Fibroblast of mammary gland (primary cell): ENCODE results near the gene CACNA1S.

Experiments used
- DNase-seq: peaks from one replicate; pipeline ENCODE4 v3.0.0-alpha.2; 2010; ENCODE audit warnings: low read depth
- H3K4me3 ChIP-seq: 2 replicates; pipeline ENCODE4 v1.5.1; 2011; ENCODE audit warnings: low read depth, mild to moderate bottlenecking, low read length, moderate library complexity; ENCODE audit not compliant: control insufficient read depth
- TF ChIP-seq, protein P1 (sequence below): conservative IDR thresholded peaks from 2 replicates; pipeline ENCODE4 v1.5.1; 2011; ENCODE audit warnings: low read depth, low read length, inconsistent platforms; ENCODE audit not compliant: control insufficient read depth, insufficient read depth

Gene CACNA1S

DNA sequence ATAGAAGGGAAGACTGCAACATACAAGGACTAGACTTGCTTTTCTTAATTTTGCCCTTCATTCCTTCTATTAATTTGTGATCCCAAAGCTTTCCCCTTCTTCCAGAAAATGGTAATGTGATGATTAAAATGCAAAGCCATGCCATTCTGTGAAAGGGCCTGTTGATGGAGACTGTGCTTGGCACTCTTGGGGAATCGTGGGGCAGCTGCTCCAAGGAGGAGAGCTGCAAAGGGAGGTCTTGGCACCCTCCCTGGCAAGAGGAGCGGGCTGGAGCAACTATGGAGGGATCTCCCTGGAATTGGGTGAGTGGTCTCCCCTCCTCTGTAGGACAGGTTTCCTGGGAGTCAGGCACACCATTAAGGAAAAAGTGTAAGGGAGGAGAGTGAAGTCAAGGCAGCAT is 16.6 kb downstream of the CACNA1S start:
- TF ChIP-seq, protein P1, sequence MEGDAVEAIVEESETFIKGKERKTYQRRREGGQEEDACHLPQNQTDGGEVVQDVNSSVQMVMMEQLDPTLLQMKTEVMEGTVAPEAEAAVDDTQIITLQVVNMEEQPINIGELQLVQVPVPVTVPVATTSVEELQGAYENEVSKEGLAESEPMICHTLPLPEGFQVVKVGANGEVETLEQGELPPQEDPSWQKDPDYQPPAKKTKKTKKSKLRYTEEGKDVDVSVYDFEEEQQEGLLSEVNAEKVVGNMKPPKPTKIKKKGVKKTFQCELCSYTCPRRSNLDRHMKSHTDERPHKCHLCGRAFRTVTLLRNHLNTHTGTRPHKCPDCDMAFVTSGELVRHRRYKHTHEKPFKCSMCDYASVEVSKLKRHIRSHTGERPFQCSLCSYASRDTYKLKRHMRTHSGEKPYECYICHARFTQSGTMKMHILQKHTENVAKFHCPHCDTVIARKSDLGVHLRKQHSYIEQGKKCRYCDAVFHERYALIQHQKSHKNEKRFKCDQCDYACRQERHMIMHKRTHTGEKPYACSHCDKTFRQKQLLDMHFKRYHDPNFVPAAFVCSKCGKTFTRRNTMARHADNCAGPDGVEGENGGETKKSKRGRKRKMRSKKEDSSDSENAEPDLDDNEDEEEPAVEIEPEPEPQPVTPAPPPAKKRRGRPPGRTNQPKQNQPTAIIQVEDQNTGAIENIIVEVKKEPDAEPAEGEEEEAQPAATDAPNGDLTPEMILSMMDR = no peak
- no peak for DNase-seq
- no peak overlapping the region for H3K4me3 ChIP-seq

DNA sequence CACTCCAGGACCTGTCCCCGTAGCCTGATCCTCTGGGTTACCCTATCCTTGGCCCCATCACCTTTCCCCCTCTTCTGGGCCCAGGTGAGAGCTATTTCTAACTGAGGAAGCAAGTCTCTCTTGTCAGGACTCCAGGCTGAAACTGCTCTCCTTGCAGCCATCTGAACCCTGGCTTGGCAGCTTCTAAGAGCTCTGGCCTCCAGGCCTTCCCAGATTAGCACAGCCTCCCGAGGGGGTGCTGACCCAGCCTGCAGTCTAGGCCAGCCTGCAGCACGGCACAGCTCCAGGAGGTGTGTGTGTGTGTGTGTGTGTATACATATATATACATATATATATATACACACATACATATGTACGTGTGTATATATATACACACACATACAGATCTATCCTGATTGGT is 17.4 kb downstream of the CACNA1S start:
- H3K4me3 ChIP-seq = no peak overlapping the region
- TF ChIP-seq, protein P1 = no peak
- DNase-seq = no peak

DNA sequence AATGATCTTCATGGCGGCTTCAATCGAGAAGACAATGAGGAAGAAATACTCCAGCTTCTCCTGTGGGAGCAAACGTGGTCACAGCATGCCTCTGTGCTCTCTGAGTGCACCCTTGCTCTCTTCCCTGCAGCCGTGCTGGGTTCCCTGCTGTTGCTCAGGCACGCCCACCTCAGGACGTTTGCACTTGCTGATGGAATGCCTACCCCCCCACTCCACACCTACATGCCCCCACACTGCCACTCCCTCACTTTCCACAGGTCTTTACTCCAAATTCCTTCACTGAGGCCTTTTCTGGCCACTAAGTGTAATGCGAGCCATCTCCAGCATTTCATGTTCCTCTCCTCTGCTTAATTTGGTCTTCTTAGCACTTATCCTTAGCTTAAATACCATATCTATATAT is 18.3 kb downstream of the CACNA1S start:
- TF ChIP-seq, protein P1 = no peak
- DNase-seq = no peak
- H3K4me3 ChIP-seq = no peak overlapping the region

DNA sequence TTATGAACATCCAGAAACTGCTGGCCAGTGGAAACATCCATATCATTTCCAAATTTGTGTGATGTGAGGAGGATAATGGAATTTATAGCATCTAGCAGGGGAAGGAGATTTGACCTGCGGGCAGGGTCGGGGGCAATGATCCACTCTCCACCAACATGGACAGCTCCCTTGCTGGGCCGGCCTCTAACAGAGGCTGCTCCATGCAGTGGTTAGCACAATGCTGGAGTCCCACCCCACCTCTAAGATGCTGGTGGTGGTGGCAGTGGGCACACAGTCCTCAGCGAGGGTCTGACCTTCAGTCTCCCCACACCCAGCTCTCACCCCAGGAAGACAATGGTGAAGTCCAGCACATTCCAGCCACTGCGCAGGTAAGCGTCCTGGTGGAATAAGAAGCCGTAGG is 18.7 kb downstream of the CACNA1S start:
- H3K4me3 ChIP-seq = no peak overlapping the region
- DNase-seq = no peak
- TF ChIP-seq, protein P1 = no peak

DNA sequence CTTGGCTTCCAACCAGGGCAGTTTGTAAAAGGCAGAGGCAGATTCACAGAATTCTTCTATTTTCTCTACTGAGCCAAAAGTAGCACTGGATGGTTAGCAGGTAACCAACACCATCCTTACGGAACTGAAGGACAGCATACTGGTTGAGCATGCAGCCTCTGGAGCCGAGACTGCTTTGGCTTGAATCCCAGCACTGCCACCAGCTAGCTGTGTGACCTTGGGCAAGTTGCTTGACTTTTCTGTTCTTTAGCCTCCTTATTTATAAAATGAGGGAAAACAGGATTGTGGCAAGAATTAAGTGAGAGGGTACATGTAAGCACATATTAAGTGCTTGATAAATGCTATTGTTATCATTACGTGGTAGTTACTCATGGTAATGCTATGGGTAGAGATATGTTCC is 19.5 kb downstream of the CACNA1S start:
- DNase-seq = no peak
- H3K4me3 ChIP-seq = no peak overlapping the region

DNA sequence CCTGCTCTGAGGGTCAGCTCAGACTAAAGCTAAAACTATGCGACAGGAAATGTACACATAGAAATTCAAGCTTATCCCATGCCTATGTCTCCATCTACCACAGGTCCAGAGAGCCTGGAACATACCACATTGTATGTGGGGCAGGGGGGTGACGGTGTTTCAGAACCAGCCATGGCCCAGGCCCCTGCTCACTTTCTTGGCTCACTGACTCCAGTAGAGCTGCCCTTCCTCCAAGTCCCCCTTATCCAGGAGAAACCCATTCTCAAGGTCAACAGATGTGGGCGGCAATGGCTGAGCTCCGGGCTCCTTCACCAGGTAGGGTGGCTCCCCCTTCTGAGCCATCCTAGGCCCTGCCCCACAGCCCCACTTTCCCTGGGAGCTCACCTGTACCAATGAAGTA is 21.0 kb downstream of the CACNA1S start:
- TF ChIP-seq, protein P1 = no peak
- no peak for DNase-seq
- no peak overlapping the region for H3K4me3 ChIP-seq

More for the DNA sequence above, 19.5 kb downstream of the CACNA1S start:
- TF ChIP-seq, protein P1 = no peak

DNA sequence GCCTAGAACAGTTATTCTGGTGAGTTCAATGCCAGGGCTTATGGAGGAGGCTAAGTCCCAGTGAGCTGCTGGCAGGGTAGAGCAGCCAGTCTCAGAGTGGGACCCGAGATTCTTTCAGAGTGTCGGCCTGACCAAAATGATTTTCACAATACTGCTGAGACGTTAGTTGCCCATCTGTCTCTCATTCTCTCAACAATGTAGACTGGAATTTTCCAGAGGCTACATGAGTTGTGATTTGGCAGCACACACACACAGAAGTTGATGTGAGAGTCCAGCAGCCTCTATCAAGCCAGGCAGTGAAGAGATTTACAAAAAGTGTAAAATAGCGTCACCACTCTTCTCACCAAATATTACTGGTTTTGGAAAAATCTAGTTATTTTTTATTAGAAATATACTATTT is 21.7 kb downstream of the CACNA1S start:
- TF ChIP-seq, protein P1 = no peak
- peak; percentile 1 for DNase-seq
- no peak overlapping the region for H3K4me3 ChIP-seq
